Embryonic facial prominence (tissue), 1 donor: ENCODE results near the gene PSMA1.

ENCODE experiments used
- DNase-seq: peaks from one replicate; pipeline ENCODE4 v3.0.0-alpha.2; 2016; ENCODE audit errors: extremely low spot score

PSMA1 gene

GRCh38 chr11:14529951-14530350 lies 9.8 kb upstream of the PSMA1 start:
- DNase-seq: no peak

GRCh38 chr11:14529321-14529720 lies 9.1 kb upstream of the PSMA1 start:
- no peak for DNase-seq

GRCh38 chr11:14522801-14523200 lies 2.6 kb upstream of the PSMA1 start:
- DNase-seq: no peak

- no peak for DNase-seq
Observed at GRCh38 chr11:14522245-14522644, 2.1 kb upstream of the PSMA1 start.

- DNase-seq: no peak
Observed at GRCh38 chr11:14520747-14521151, 563 bp upstream of the PSMA1 start.

GRCh38 chr11:14519597-14519916 lies 629 bp downstream of the PSMA1 start:
- no peak for DNase-seq

GRCh38 chr11:14518820-14519219 lies 1.4 kb downstream of the PSMA1 start:
- DNase-seq: no peak

GRCh38 chr11:14513800-14514199 lies 6.4 kb downstream of the PSMA1 start:
- no peak for DNase-seq

- no peak for DNase-seq
Observed at GRCh38 chr11:14506532-14506931, 13.7 kb downstream of the PSMA1 start.

GRCh38 chr11:14503023-14503422 lies 17.2 kb downstream of the PSMA1 start:
- no peak for DNase-seq

GRCh38 chr11:14502039-14502438 lies 18.1 kb downstream of the PSMA1 start:
- DNase-seq: no peak

GRCh38 chr11:14500181-14500651 lies 20.0 kb downstream of the PSMA1 start:
- DNase-seq: no peak

GRCh38 chr11:14499560-14500180 lies 20.5 kb downstream of the PSMA1 start, which contains the start of gene COPB1:
COPB1 (minus strand) TSS chr11:14499811; CDS start chr11:14498928, 883 bp downstream.
- peak; percentile 93 for DNase-seq

- no peak for DNase-seq
Observed at GRCh38 chr11:14499178-14499559, 21.0 kb downstream of the PSMA1 start.

GRCh38 chr11:14480716-14481115 lies 39.5 kb downstream of the PSMA1 start:
- no peak for DNase-seq

- no peak for DNase-seq
Observed at GRCh38 chr11:14471127-14471526, 49.1 kb downstream of the PSMA1 start.

- DNase-seq: no peak
Observed at GRCh38 chr11:14463623-14464022, 56.6 kb downstream of the PSMA1 start.

GRCh38 chr11:14460147-14460546 lies 60.0 kb downstream of the PSMA1 start:
- no peak for DNase-seq

GRCh38 chr11:14458377-14458776 lies 61.8 kb downstream of the PSMA1 start:
- no peak for DNase-seq

GRCh38 chr11:14455648-14456430 lies 64.3 kb downstream of the PSMA1 start:
- no peak for DNase-seq
